NCI-H82 (cell line): ENCODE data around the gene CEP192.

Experiments used
- DNase-seq: peaks from one replicate; lab custom pipeline; 2025; lab: John Stamatoyannopoulos, UW

The CEP192 gene

DNA sequence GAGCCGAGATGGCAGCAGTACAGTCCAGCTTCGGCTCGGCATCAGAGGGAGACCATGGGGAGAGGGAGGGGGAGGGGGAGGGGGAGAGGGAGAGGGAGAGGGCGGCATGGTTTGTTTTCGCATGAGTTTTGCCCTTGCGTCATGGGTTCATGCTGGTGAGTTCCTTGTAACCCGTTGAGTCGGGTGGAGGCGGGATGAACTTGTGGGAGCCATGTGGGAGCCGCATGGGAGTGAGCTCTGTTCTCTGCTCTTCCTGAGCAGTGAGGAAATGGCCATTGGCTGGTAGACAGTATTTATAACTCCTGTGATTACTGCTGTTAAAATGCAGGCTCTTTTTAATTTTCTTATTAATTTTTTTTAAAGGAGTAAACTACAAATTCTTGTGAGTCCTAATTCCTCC is 108.0 kb downstream of the CEP192 start:
- no peak for DNase-seq

DNA sequence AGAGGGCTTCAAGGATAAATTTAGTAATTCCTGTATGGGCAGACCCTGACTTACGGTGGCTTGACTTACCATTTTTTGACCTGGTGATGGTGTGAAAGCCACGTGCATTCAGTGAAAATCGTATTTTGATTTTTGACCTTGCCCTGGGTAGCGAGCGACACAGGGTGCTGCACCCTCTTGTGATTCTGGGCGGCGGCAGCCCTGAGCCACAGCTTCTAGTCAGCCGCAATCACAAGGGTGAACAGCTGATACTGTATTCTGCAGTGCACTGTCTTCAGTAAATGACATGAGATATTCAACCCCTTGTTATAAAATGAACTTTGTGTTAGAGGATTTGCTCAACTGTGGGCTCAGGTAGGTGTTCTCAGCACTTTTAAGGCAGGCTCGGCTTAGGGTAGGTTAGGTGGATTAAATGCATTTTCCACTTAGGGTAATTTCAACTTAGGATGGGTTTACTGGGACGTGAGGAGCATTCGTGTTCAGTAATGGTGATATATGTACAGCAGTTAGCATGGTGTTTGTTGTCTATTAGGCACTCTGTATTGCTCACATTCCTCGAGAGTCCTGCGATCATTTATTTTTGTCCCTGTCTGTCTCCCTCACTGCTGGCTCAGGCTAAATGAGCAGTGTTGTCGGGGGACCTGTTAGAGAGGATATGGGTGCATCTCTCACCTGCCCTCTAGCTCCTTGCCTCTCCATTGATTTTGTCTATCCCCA is 109.9 kb downstream of the CEP192 start:
- DNase-seq, result no peak

DNA sequence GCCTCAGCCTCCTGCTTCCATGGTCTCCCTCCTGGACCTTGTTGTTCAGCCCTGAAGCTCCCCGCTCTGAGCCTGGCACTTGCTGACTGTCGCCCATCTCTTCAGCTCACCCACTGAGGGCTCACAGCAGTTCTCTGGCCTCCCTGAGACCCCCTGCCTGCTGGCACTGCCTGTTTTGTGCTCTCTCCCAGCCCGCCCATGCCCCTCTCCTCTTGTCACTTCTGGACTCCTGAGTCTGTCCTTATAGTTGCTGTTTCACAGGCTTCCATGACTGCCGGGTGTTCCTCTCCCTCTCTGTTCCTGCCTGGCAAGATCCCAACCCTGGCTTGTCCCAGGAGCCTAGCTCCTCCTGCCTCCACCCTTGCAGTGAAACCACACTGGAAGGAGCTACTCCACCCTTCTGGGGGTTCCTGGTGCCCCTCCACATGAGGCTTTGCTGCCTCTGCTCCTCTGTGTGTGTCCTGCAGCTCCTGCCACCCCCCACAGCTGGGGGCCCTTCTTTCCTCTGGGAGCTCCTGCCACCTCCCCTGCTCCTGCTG is 110.6 kb downstream of the CEP192 start:
- DNase-seq, result no peak

DNA sequence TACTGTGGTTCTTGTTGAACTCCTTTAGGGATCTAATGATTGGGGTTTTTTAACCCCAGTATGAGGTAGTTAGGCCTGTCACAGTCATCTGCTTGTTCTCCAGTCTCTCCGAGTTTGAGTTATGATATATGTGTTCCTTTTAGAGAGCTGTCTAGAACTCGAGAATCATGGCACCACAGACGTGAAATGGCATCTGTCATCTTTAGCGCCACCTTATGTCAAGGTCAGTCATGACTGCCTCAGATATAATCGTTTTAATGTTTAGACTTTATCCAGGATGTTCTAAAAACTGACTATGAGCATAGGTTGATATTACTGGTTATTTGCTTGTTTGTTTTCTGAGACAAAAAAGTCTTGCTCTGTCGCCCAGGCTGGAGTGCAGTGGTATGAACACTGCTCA is 112.2 kb downstream of the CEP192 start:
- DNase-seq, result peak; percentile 6

DNA sequence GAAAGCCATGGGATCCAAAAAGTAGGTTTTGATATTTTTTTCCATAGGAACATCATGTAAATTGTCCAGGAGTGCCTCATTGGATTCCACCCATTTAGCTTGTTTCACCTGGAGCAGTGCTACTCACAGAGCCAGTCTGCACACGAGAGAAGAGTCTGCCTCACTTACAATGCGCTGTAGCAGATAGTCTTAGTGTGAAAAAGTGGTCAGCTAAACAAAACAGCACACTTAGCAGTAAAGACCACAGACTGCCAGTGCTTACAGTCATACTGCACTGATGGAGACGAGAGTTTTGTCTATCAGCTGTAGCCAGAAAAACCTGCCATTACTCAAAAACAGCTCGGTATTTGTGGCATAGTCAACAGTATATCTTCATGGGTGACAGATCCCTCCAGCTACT is 113.9 kb downstream of the CEP192 start:
- DNase-seq, result no peak

DNA sequence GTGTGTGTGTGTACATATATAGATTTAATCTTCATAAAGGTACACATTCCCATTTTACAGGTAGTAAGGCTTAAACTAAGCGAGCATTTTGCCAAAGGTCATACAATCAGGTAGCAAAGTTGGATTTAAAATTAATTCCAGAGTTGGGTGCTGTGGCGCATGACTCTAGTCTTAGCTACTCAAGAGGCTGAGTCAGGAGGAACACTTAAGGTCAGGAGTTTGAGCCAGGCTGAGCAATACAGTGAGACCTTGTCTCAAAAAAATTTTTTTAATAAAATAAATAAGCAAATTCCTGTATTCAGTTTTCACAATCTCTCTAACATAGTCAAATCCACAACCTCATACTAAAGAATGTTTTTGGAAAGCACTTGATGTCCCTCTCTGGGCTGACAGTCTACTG is 115.9 kb downstream of the CEP192 start:
- no peak for DNase-seq

DNA sequence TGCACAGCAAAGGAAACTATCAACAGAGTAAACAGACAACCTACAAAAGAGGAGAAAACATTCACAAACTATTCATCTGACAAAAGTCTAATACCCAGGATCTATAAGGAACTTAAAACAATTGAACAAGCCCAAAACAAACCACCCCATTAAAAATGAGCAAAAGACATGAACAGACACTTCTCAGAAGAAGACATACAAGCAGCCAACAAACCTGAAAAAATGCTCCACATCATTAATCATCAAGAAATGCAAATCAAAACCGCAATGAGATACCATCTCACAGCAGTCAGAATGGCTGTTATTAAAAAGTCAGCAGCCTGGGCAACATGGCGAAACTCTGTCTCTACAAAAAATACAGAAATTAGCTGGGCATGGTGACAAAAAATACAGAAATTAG is 117.2 kb downstream of the CEP192 start:
- DNase-seq, result no peak

DNA sequence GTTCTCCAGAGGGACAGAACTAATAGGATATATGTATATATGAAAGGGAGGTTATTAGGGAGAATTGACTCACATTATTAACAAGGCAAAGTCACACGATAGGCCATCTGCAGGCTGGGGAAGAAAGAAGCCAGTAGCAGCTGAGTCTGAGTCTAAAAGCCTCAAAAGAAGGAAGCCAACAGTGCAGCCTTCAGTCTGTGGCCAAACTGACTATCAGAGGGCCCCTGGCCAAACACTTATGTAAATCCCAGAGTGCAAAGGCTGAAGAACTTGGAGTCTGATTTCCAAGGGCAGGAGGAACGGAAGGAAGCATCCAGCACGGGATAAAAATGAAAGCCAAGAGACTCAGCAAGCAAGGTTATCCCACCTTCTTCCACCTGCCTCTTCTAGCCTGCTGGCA is 119.4 kb downstream of the CEP192 start:
- no peak for DNase-seq

DNA sequence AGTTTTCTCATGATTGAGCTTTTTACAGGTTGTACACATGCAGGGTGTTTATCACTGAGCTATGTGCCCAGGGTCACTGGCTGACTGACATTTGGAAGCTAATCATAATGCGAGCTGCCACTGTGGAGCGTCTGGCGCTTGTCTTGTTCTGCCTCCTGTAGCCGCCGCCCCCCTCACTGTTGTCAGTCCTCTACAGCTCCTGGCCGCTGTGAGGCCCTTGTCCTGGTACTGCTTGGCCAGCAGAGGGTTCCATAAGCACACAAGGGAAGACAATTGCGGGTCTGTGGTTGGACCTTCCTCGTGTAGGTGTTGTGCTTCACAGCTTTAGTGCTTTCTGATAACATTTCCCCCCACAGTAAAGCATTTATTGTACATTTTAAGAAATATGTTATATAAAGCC is 121.8 kb downstream of the CEP192 start:
- peak; percentile 80 for DNase-seq

DNA sequence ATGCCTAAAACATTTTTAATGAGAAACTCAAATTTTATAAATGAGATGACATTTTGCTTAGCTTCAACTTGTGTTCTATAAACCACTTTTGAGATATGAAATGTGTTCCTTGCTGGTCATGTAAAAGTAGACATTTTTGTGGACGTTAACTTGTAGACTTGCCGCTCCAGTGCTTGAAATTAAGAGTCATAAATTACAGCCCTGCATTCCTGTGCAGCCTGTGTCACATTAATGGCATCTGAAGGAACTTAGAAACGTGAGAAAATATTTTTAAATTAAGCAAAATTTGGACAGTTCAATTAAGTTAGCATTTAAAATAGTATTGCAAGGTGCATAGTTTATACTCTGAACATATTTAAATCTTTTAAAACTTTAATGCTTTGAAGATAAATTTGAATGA is 129.1 kb downstream of the CEP192 start:
- no peak for DNase-seq

DNA sequence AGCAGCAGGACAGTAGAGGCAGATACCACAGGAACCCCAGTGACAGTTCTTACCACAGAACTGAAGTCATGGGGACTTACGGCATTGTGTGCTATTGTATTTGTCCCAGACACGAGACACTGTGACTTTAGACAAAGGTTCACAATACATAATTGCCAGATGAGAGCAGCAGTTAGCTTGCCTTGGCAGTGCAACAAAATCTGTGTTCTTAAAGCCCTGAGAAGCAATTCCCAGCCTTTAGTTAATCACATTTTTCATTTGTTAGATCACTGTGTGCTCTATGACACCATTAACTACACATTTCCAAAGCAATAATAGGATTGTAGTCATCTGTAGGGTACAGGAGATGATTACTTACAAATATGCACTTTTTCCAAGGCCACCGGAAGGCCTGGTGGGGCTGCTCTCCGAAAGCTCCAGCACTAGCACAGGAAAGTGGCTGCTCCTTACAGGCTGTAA is 129.8 kb downstream of the CEP192 start:
- DNase-seq, result no peak

DNA sequence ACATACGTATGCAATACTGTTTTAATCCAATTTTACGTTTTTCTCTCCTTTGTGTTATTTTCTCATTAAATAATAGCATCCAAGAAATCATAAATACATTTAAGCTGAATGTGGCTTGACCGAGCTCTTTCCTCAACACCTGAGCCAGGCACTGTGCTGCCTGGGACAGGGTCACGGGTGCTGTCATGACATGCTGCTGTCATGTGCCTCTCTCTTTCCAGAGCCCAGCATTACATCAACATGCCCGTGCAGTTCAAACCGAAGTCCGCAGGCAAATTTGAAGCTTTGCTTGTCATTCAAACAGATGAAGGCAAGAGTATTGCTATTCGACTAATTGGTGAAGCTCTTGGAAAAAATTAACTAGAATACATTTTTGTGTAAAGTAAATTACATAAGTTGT is 133.2 kb downstream of the CEP192 start:
- DNase-seq, result no peak

DNA sequence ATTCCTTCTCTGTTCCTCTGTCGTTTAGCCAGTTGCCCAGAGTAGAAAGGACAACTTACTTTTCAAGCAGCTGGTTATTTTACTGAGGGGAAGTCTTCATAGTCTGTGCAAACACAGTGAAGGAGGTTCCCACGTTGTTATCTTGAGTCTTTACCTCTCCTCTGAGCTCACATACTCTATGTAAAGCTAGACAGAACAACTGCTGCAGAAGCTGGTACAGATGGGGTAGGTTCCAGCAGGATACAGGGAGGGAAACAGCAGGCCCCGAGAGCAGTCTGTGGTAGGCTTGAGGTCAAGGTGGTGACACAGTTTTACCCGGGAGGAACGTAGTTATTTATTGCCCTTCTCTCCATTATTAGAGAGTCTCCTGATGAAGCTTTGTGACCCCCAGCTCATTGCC is 134.0 kb downstream of the CEP192 start:
- no peak for DNase-seq

DNA sequence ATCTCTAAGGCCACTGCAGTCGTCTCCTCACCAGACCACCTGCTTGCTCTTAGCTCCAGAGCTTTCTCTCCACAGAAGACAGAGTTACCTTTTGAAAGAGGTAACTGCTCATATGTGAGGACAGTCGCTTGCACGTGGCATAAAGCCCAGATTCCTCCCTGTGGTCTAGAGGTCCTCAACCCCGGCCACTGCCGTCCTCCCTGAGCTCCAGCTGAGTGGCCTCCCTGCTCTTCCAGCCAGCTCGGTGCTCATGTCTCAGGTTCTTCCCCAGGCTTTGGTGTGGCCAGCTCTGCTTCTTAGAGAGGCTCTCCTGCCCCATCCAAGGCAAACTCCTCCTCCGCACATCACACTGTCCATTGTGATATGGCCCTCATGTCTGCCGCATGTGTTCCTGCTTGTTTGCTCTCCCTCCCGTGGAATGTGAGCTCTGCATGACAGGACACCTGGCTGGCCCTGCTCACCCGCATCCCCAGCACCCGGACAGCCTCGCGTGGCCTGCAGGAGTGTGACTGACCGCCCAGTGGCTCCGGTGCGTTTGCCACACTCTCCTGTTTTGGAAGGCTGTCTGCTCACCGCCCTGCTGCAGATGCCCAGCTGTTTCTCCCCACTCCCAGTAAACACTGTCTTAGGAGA is 135.9 kb downstream of the CEP192 start:
- no peak for DNase-seq

DNA sequence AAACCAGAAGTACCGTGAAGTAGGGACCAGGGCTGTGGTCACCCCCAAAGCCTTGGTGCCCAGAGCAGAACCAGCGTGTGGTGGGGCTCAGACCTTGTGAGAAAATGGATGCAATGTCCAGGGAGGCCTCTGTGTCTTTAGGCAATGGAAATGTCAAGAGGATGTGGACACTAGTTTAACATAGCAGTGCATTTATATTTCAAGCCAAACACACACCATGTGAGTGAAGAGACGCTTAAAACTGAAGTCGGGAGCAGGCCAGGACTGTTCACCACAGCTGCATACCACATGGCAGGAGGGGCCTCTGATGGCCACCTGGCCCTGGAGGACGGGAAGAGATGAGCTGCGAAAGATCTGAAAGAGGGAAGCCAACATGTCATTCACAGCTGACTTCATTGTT is 140.1 kb downstream of the CEP192 start:
- no peak for DNase-seq

DNA sequence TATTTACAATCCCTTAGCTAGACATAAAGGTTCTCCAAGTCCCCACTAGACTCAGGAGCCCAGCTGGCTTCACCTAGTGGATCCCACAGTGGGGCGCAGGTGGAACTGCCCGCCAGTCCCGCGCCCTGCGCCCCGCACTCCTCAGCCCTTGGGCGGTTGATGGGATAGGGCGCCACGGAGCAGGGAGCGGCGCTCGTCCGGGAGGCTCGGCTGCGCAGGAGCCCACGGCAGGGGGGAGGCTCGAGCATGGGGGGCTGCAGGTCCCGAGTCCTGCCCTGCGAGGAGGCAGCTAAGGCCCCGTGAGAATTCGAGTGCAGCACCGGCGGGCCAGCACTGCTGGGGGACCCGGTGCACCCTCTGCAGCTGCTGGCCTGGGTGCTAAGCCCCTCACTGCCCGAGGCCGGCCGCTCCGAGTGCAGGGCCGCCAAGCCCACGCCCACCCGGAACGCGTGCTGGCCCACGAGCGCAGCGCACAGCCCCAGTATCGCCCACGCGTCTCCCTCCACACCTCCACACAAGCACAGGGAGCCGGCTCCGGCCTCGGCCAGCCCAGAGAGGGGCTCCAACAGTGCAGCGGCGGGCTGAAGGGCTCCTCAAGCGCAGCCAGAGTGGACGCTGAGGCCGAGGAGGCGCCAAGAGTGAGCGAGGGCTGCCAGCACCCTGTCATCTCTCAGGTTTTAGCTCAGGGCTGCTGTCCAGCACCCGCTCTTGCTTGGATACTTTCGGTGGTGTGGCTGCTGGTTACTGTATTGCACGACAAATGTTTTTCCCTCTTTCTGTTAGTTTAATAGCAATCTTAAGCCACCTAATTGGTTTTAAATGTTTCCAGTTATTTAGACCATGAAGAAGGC is 143.6 kb downstream of the CEP192 start:
- DNase-seq, result no peak

DNA sequence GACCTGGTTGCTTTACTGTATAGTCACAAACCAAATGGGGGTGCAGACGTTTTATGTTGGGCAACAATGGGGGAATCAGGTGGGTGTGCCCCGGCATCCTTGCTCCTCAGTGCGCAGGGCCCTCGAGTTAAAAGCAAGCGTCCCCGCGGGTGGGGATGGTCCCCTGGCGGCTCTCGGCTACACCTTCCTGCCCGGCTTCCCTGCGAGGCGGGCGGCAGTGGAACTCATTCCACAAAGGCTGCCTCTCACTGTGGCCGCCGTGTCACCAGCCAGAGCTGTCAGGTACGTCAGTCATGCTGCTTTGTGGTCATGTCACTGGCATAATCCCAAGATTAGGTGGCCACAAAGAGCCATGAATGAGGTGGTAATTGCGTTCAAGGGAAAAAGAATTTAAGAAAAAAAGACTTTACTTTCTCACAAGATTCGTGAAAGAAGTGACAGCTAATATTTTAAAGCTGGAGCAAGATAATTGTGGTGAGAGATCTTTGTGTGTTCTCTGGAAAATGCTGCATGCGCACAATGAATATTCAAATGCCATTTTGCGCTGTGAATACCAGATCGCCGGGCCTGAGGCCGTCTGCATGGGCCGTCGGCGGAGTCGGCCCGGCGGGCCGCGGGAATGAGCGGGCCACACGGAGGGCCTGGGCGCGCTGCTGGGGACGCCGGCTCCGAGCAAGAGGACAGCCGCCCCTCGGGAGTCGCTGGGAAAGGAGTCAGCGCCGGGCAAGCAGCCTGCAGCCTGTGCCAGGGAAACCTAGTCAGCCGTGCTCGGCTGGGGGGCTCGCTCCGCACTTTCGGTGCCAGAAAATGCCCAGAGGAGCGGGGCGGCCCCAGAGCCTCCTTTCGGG is 145.1 kb downstream of the CEP192 start:
- peak; percentile 31 for DNase-seq

DNA sequence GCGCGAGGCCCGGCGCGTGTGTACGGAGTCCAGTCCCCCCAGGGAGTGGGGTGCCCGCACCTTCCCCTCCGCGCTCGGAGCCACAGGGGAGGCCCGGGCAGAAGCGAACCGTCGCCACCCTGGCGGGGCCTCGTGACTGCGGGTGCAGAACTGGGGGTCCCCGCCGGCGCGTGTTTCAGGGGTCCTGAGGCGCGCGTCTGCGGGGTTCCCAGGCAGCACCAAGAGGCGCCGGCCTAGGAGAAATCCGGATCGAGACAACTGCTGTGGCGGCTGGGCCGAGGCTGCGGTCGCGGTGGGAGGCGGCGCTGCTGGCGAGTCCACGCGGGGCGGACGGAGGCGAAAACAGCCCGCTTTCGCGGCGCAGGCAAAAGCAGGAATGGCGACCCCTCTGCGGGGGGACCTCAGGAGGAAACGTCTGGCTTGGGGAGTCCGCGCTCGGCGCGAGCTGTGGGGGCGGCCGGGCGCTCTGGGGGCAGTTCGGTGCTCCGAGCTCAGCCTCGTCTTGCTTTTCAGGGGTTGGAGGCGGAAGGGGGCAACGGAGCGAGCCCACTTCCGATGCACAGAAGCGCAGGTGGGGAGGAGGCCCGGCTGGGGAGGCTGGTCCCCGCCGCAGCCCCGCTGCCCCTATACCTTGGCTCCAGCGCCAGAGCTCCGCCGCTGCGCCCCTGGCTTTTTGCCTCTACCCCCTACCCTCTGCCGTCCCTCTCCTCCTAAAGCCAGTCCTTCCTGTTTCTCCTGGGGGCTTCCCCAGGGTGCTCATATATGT is 145.9 kb downstream of the CEP192 start:
- no peak for DNase-seq

DNA sequence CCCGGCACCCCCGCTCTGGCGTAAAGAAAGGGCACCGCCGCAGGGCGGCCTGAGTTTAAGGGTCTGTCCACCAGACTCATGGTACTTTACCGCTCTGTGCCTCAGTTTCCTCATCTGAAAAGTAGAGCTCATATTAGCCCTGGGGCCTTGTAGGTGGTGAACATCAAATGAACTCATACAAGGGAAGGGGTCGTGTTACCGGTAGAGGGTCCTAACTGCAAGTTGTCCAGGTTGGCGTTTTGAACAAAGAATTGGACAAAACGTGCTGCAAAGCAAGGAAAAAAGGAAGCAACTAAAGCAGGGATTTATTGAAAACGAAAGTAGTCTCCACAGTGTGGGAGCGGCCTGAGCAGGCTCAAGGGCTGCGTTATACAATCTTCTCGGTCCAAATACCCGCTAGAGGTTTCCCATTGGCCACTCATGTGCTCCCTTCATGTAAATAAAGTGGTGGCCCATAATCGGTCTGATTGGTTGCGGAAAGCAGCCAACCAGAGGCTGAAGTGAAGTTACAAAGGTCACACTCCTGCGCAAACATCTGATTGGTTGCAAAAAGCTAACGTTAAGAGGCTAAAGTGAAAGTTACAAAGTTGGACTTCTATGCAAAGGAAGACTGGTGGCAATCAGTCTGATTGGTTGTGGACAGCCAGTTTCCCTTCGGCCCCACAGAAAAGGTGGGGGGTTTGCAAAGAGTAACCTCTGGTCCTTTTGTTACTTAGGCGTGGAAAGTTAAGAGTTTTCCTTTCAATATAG is 146.7 kb downstream of the CEP192 start:
- DNase-seq, result no peak

DNA sequence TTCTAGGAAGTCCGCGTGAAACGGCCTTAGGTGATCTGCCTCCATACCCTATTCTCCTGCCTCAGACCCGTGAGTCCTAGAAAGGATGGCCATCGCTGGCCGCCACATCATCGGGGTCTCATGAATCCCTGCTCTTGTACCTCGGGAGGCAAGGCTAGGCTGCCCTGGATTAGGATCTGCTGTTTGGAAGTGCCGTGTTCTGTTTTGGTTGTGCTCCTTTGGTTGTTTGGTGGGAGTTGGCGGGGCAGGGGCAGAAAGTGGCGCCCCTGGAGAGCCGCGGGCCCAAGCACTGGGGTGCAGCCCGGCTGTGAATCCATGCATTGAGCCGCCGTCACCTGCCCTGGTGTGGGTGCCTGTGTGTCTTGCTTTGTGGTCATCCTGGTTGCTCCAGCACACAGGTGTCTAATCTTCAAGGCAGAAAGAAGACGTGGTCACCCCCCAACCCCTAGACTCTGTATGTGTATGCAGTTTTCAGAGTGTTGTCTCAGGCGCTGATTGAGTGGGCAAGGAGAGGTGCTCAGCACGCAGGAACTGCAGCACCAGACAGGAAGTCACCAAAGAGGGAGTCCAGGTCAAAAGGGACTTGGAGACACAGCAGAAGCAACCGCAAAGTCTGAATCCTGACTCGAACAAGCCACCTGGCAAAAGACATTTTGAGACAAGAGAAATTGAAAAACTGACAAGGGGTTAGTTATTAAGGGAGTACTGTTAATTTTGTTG is 147.4 kb downstream of the CEP192 start:
- no peak for DNase-seq
